GM18505 (cell line): ENCODE measurements around the gene TMEM63B.
"Not testable (repeated sequence)": the region's sequence is repeated elsewhere in the genome, so short reads cannot be mapped to it uniquely, and the experiment has no call there.

Experiments
- ATAC-seq: cut with Tn5 transposase; IDR thresholded peaks from one replicate; pipeline ENCODE4 v1.9.1; 2021; ENCODE audit not compliant: unreplicated experiment
- POLR2A ChIP-seq: IDR thresholded peaks from 4 replicates; pipeline ENCODE4 v1.6.1; 2011; ENCODE audit warnings: borderline replicate concordance; ENCODE audit not compliant: insufficient read depth, insufficient read length; ENCODE audit errors: extremely low read depth

TMEM63B gene

GRCh38 chr6:44135173-44135758, 7.9 kb downstream of the TMEM63B start:
- no peak for TF ChIP-seq POLR2A
- ATAC-seq = no peak

- no peak for TF ChIP-seq POLR2A
- no peak for ATAC-seq
Measured at GRCh38 chr6:44135875-44136274, 8.5 kb downstream of the TMEM63B start.

GRCh38 chr6:44138717-44139350, 11.5 kb downstream of the TMEM63B start:
- ATAC-seq = no peak

DNA sequence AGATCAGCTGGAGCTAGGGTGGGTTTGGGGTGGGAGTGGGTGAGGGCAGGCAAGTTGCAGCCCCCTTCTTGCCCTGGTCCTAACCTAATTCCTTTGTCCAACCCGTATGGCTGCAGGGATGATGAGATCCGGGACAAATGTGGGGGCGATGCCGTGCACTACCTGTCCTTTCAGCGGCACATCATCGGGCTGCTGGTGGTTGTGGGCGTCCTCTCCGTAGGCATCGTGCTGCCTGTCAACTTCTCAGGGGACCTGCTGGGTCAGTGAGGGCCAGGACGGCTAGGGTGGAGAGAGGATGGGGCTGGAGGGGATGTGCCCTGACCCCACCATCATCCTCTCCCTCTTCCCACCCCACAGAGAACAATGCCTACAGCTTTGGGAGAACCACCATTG, 12.0 kb downstream of the TMEM63B start:
- no peak for TF ChIP-seq POLR2A

More at GRCh38 chr6:44138717-44139350, 11.5 kb downstream of the TMEM63B start:
- no peak for TF ChIP-seq POLR2A

GRCh38 chr6:44142835-44143234, 15.5 kb downstream of the TMEM63B start:
- TF ChIP-seq POLR2A = no peak
- no peak for ATAC-seq

More for the DNA sequence above, 12.0 kb downstream of the TMEM63B start:
- ATAC-seq = no peak

DNA sequence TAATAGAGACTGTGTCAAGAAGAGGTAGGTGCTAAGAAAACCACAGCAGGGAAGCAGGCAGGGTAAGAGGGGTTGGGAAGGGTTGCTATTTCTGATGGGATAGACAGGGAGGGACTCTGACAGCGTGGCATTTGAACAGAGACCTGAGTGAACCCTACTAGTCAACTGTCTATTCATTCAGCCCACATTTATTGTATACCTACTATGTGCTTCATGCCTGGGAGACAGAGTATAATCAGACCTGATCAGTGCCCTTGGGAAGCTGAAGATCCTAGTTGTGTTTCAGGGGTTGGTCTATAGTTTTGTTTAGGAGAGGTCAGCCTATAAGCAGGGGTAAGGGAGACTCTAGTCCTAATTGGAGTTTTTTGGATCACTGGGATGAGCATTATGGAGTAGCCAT, 16.4 kb downstream of the TMEM63B start:
- no peak for ATAC-seq
- no peak for TF ChIP-seq POLR2A

- ATAC-seq = not testable (repeated sequence)
Measured at GRCh38 chr6:44144536-44144935, 17.2 kb downstream of the TMEM63B start.

- TF ChIP-seq POLR2A = no peak
Measured at GRCh38 chr6:44145839-44146238, 18.5 kb downstream of the TMEM63B start.

DNA sequence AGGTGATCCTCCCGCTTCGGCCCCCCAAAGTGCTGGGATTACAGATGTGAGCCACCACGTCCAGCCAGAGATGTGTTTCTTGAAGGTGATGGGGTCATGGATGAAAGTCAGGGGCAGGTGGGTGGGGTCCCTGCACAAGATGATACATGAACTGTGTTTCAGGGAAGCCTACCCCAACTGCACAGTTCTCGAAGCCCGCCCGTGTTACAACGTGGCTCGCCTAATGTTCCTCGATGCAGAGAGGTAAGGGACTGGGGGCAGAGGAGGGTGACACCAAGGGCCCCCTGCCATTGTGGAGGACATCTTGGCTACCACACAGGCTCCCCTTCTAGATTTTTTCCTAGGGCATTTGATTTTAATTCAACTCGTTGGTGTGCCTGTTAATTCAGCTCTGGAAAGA, 19.3 kb downstream of the TMEM63B start:
- no peak for ATAC-seq

More at GRCh38 chr6:44145839-44146238, 18.5 kb downstream of the TMEM63B start:
- ATAC-seq = no peak

DNA sequence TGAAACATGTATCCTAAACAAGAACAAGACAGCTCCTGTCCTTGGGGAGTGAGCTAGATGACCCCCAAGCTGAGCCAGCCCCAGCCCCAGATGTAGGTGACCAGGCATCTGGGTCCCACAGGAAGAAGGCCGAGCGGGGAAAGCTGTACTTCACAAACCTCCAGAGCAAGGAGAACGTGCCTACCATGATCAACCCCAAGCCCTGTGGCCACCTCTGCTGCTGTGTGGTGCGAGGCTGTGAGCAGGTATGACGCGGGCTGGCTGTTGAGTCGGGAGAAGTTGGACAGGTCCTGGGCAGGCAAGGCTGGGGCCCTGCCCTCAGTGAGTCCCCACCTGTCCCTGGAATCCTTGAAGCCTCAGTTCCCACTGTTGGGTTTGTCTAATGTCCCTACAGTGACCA, 19.9 kb downstream of the TMEM63B start:
- no peak for ATAC-seq
- TF ChIP-seq POLR2A = no peak

More for the DNA sequence above, 19.3 kb downstream of the TMEM63B start:
- TF ChIP-seq POLR2A = no peak

DNA sequence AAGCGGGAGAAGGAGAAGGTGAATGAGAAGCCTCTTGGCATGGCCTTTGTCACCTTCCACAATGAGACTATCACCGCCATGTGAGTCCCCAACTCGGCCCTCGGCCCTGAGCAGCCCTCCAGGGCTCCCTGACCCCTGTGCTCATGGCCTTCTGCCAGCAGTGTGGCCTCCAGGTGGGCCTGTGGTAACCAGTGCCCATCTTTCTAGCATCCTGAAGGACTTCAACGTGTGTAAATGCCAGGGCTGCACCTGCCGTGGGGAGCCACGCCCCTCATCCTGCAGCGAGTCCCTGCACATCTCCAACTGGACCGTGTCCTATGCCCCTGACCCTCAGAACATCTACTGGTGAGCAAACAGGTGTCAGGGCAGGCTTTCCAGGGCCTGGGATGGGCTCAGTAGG, 21.0 kb downstream of the TMEM63B start:
- ATAC-seq = no peak
- TF ChIP-seq POLR2A = no peak

DNA sequence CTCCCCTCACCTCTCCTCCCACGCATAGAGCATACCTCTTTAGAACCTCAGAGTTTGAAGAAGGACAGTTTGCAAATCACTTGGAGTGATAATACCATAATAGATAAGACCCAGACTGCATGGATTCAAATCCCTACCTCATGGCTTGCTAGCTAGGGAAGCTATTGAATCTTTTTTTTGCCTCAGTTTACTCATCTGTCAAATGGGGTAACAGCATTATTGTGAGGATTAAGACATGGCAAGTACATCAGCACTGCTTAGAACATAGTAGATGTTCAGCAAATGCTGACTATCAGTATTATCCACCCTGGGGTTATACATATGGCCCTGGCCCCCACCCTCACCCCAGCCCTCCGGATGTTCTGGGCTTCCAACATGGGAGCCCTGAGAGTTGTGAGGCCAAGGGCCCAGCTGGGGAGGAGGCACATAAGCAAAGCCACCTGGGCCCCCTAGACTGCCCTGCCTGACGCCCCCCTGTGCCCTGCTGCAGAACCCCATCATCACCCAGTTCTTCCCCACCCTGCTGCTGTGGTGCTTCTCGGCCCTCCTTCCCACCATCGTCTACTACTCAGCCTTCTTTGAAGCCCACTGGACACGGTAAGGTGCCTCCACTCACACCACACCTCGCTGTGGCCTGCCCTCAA, 22.1 kb downstream of the TMEM63B start:
- no peak for TF ChIP-seq POLR2A
- ATAC-seq = no peak

DNA sequence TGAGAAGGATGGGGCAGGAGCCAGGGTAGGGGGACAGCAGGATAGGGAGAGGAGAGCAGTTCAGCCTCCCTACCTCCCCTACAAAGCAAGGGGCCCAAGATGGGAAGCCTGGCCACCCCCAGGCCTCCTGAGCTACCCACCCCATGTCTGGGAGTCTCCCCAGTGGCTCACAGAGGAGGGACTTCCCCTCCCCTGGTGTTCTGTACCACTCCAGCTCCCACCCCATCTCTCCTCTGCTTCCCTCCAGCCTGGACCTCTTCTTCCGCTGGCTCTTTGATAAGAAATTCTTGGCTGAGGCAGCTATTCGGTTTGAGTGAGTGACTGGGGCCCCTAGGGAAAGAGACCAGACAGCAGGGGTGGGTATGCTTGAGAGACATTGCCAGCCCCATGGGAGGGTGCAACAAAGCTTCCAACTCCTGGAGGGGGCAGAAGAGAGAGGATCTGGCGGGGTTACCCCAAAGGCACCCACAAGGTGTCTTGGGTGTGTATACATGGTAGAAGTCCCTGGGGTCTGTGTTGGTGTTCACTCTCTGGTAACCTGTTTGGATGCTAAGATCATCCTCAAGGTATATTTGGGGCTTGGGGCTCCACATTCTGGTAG, 23.1 kb downstream of the TMEM63B start:
- no peak for TF ChIP-seq POLR2A
- ATAC-seq = no peak
